GM12875 (cell line): ENCODE measurements around the gene PSMD14.

ENCODE experiments used
- H3K4me3 ChIP-seq: one replicate; pipeline ENCODE4 v1.5.1; 2011; ENCODE audit warnings: low read depth, low read length, control low read depth
- TF ChIP-seq, protein P1 (sequence below): IDR thresholded peaks from 2 replicates; pipeline ENCODE4 v1.5.1; 2011; ENCODE audit warnings: low read depth, mild to moderate bottlenecking, control low read depth, inconsistent platforms, low read length, moderate library complexity, borderline replicate concordance; ENCODE audit not compliant: insufficient read depth

PSMD14 gene

DNA sequence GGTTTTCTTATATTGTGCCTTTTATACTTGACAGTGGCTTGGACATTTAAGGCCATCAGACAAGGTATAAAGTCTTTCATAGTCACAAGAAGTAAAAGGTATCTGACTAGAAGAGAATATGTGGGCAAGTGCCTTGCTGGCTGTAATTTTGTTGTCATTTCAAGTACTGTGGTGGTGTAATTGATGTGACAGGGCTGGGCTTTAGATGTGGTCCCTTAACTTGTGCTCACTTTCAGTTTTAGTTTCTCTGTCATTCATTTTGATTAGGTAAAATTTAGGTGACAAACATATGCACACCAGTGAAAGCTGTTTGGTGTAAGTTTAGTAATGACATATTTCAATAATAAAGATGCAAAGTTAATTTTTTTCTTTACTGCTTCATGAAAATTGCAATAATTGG lies 76.6 kb downstream of the PSMD14 start:
- TF ChIP-seq, protein P1, sequence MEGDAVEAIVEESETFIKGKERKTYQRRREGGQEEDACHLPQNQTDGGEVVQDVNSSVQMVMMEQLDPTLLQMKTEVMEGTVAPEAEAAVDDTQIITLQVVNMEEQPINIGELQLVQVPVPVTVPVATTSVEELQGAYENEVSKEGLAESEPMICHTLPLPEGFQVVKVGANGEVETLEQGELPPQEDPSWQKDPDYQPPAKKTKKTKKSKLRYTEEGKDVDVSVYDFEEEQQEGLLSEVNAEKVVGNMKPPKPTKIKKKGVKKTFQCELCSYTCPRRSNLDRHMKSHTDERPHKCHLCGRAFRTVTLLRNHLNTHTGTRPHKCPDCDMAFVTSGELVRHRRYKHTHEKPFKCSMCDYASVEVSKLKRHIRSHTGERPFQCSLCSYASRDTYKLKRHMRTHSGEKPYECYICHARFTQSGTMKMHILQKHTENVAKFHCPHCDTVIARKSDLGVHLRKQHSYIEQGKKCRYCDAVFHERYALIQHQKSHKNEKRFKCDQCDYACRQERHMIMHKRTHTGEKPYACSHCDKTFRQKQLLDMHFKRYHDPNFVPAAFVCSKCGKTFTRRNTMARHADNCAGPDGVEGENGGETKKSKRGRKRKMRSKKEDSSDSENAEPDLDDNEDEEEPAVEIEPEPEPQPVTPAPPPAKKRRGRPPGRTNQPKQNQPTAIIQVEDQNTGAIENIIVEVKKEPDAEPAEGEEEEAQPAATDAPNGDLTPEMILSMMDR = no peak
- H3K4me3 ChIP-seq = no peak overlapping the region

DNA sequence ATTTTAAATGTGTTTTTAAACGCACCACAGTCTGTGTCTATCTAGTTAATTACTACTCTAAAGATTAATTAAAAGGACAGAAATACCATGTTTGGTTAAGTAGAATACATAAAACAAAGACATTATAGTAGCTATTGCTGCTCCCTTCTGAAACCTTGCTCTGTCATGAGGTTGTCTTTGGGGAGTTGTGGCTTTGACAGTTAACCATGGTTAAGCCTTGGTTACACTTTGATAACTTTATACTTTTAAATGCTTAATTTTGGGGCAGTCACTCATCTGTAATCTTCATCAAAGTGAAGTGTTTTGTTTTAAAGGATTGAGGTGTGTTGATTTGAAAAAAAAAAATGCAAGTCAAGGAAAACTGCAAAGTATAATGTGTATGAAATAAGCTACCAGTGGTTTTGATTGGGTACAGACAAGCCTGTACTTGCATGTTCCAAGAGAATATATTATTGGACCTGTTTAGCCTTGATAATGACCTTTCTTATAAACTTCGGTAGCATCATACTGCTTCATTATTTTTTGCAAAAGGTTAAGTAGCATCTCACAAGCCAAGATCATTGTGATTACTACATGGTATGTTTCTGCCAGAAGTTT lies 78.1 kb downstream of the PSMD14 start:
- no peak overlapping the region for H3K4me3 ChIP-seq

DNA sequence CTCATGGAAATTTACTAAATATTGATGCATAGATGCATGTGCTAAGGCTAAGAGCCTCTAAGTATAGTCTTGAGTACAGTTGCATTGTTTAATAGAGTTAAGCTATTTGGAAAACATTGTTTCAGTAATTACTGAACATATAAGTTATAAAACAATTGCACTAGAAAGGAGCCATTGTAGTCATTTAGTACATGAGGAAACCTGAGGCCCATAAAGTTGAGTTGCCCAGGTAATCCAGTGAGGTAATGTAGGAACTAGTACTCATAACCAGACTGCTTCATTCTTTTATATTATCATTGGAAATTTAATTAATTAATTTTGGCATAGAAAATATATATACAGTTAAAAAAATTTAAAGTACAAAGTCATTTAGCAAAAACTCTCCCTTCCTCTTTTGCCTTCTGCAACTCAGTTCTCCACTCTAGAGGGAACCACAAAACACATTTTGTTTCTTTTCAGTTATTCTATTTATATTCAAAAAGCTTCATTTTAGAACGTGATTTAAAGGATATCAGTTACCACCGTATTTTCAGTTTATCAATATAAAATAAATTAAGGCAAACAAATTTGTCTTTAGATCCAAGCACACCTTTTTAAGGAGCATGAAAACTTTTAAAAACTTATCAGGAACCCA lies 80.0 kb downstream of the PSMD14 start:
- TF ChIP-seq, protein P1 = no peak
- H3K4me3 ChIP-seq = no peak overlapping the region

More for the DNA sequence above, 78.1 kb downstream of the PSMD14 start:
- TF ChIP-seq, protein P1 = no peak

DNA sequence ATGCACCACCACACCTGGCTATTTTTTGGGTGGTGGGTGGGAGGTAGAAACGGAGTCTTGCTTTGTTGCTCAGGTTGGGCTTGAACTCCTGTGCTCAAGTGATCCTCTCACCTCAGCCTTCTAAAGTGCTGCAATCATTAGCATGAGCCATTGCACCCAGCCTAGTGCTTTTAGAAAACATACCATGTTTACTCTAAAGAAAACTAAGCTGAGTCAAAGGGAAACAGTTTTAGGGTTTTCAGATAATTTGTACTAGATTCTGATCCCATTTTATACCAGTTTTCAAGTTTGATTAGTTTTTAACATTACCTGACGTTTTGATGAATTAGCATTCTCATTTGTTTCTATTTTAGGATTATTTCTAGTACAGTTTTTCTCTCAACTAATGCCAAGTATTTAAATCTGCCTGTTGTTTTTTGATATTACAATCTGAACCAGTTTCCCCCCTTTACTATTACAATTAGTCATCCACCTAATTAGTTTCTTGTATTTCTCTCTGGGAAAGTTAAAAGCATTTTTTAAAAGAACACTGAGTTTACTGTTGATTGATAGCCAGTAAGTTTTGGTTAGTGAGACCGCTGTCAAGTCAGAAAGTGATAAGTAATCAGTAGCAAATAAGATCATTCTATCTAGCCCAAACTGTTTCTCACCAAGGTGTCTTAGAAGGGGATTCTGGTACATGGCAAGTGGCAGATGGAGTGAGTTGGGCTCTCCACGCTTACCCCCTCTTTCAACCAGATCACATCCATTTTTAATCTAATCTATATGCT lies 83.7 kb downstream of the PSMD14 start:
- TF ChIP-seq, protein P1 = no peak
- H3K4me3 ChIP-seq = no peak overlapping the region

DNA sequence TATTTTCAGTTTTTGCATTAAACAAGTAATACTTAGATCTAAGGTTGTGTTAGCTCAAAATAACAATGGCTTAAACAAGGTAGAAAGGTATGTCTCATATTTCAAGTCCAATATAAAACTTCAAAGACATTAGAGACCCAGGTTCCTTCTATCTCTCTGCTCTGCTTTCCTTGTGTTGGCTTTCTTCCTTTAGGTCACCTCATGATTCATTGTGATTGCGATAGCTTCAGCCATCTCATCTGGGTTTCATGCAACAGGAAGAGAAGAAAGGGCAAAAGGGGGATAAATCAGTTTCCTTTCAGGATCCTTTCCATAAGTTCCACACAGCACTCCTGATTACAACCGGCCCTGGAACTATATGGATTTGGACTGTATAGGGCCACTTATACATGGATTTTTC lies 91.9 kb downstream of the PSMD14 start:
- TF ChIP-seq, protein P1 = no peak
- no peak overlapping the region for H3K4me3 ChIP-seq

DNA sequence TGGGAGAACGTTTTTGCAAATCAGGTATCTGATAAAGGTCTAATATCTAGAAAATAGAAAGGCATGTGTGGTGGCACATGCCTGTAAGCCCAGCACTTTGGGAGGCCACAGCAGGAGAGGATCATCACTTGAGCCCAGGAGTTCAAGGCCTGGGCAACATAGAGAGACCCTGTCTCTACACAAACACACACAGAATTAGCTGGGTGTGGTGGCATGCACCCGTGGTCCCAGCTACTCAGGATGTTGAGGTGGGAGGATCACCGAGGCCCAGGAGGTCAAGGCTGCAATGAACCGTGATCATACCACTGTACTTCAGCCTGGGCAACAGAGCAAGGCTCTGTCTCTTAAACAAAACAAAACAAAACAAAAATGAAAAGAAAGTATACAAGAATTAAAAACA lies 94.1 kb downstream of the PSMD14 start:
- TF ChIP-seq, protein P1 = no peak
- no peak overlapping the region for H3K4me3 ChIP-seq
